Left kidney (tissue), 2 donors: ENCODE results near the gene MCEE. TPM values are rescaled to one million over a fixed set of nuclear protein-coding genes. Genes with fewer than 3 reads are reported as not detected.
"Not testable (repeated sequence)": the region's sequence is repeated elsewhere in the genome, so short reads cannot be mapped to it uniquely, and the experiment has no call there.

Source experiments
- DNase-seq: peaks from one replicate; pipeline ENCODE4 v3.0.0-alpha.2; 2013
- polyA plus RNA-seq: library from polyadenylated mRNA; unstranded; fragments of 120-200 nt; gene quantifications from one replicate; pipeline ENCODE4 v1.2.1, GENCODE V29; 2013; ENCODE audit not compliant: insufficient read length

Gene MCEE
- polyA plus RNA-seq, 1 donor: 28.3 TPM

- no peak for DNase-seq
Measured at GRCh38 chr2:71129902-71130151, 202 bp downstream of the MCEE start.

GRCh38 chr2:71129114-71129901 lies 721 bp downstream of the MCEE start:
- peak; percentile 52 for DNase-seq

GRCh38 chr2:71126957-71127356 lies 3.1 kb downstream of the MCEE start:
- no peak for DNase-seq

- no peak for DNase-seq
Measured at GRCh38 chr2:71125506-71126294, 4.3 kb downstream of the MCEE start.

- no peak for DNase-seq
Measured at GRCh38 chr2:71122387-71123298, 7.4 kb downstream of the MCEE start.

GRCh38 chr2:71121479-71121878 lies 8.6 kb downstream of the MCEE start:
- no peak for DNase-seq

- DNase-seq: no peak
Measured at GRCh38 chr2:71120195-71120594, 9.8 kb downstream of the MCEE start.

GRCh38 chr2:71117063-71117462 lies 13.0 kb downstream of the MCEE start:
- DNase-seq: no peak

GRCh38 chr2:71113843-71114242 lies 16.2 kb downstream of the MCEE start:
- DNase-seq: no peak

- DNase-seq: no peak
Measured at GRCh38 chr2:71108091-71108490, 21.9 kb downstream of the MCEE start.

GRCh38 chr2:71106463-71106862 lies 23.6 kb downstream of the MCEE start:
- DNase-seq: not testable (repeated sequence)

- DNase-seq: no peak
Measured at GRCh38 chr2:71103809-71104208, 26.2 kb downstream of the MCEE start.

- no peak for DNase-seq
Measured at GRCh38 chr2:71102981-71103681, 26.9 kb downstream of the MCEE start.

- no peak for DNase-seq
Measured at GRCh38 chr2:71101656-71102055, 28.4 kb downstream of the MCEE start.

- peak; percentile 13 for DNase-seq
Measured at GRCh38 chr2:71100195-71100964, 29.6 kb downstream of the MCEE start.

- DNase-seq: not testable (repeated sequence)
Measured at GRCh38 chr2:71092491-71093260, 37.4 kb downstream of the MCEE start.

GRCh38 chr2:71091808-71092207 lies 38.2 kb downstream of the MCEE start:
- not testable (repeated sequence) for DNase-seq

GRCh38 chr2:71089475-71089874 lies 40.6 kb downstream of the MCEE start:
- DNase-seq: not testable (repeated sequence)

- DNase-seq: not testable (repeated sequence)
Measured at GRCh38 chr2:71085325-71086003, 44.6 kb downstream of the MCEE start.
